ENCODE results near the gene PSMA2. TPM values are rescaled to one million over a fixed set of nuclear protein-coding genes. Genes with fewer than 3 reads are reported as not detected.
A peak's percentile ranks its signal among the peaks of the same experiment; 100 is the strongest.

Gene PSMA2
- total RNA-seq, 2 experiments from 2014 or later: 131 to 154 TPM

- ATAC-seq (no peak), DNase-seq (no peak)
- no peaks in the 10 kb centered on the region for H3K4me1 Mint-ChIP-seq (ENCODE audit: low read depth)
- ChIA-PET POLR2A (no interaction called here), CTCF (interaction anchor here (2.9 kb wide), 1 partner anchor 20 kb away, joined by 10 read pairs; no protein-coding TSS in a partner anchor)
- peaks cover 5% of the 10 kb centered on the region for H3K27me3 Mint-ChIP-seq (ENCODE audit: low read depth)
- H3K4me3 Mint-ChIP-seq: no peak overlapping the region
- H3K9me3 Mint-ChIP-seq (ENCODE audit: insufficient read depth): peaks cover 7% of the 10 kb centered on the region
- no peak overlapping the region for H3K27ac Mint-ChIP-seq
- H3K36me3 Mint-ChIP-seq (ENCODE audit: low read depth): no peaks in the 10 kb centered on the region
Observed at GRCh38 chr7:42960762-42961161, 28.8 kb upstream of the PSMA2 start.

GRCh38 chr7:42959549-42959948, 27.6 kb upstream of the PSMA2 start:
- H3K27me3 Mint-ChIP-seq (ENCODE audit: low read depth): peaks cover 5% of the 10 kb centered on the region
- DNase-seq: no peak
- ChIA-PET POLR2A (no interaction called here), CTCF (interaction anchor here (0.8 to 2.9 kb wide), 2 partner anchors 13 to 19 kb away, joined by 3 to 10 read pairs; no protein-coding TSS in a partner anchor)
- no peak for ATAC-seq
- H3K4me3 Mint-ChIP-seq: no peak overlapping the region
- peaks cover 7% of the 10 kb centered on the region for H3K9me3 Mint-ChIP-seq (ENCODE audit: insufficient read depth)
- H3K4me1 Mint-ChIP-seq (ENCODE audit: low read depth): no peaks in the 10 kb centered on the region
- H3K36me3 Mint-ChIP-seq (ENCODE audit: low read depth): no peaks in the 10 kb centered on the region
- no peak overlapping the region for H3K27ac Mint-ChIP-seq

GRCh38 chr7:42956062-42956461, 24.1 kb upstream of the PSMA2 start:
- Mint-ChIP-seq H3K4me1 (ENCODE audit: low read depth) (no peaks in the 10 kb centered on the region), H3K4me3 (no peak overlapping the region), H3K27me3 (ENCODE audit: low read depth) (no peaks in the 10 kb centered on the region), H3K27ac (no peak overlapping the region), H3K36me3 (ENCODE audit: low read depth) (no peaks in the 10 kb centered on the region), H3K9me3 (ENCODE audit: insufficient read depth) (peaks cover 7% of the 10 kb centered on the region)
- DNase-seq (no peak), ATAC-seq (no peak)
- ChIA-PET POLR2A (no interaction called here), CTCF (no interaction called here)

GRCh38 chr7:42953994-42954393, 22.0 kb upstream of the PSMA2 start:
- POLR2A ChIA-PET: no interaction called here
- no peak overlapping the region for H3K27ac Mint-ChIP-seq
- no peak for ATAC-seq

GRCh38 chr7:42952328-42952727, 20.4 kb upstream of the PSMA2 start:
- CTCF ChIA-PET: no interaction called here
- ATAC-seq: no peak
- Mint-ChIP-seq H3K36me3 (ENCODE audit: low read depth) (no peaks in the 10 kb centered on the region), H3K4me3 (no peak overlapping the region), H3K27ac (no peak overlapping the region), H3K4me1 (ENCODE audit: low read depth) (no peaks in the 10 kb centered on the region), H3K9me3 (ENCODE audit: insufficient read depth) (peaks cover 7% of the 10 kb centered on the region), H3K27me3 (ENCODE audit: low read depth) (no peaks in the 10 kb centered on the region)
- POLR2A ChIA-PET: no interaction called here
- DNase-seq: no peak

More at GRCh38 chr7:42953994-42954393, 22.0 kb upstream of the PSMA2 start:
- CTCF ChIA-PET: interaction anchor here (0.9 to 1.7 kb wide), 2 partner anchors 13 to 78 kb away, joined by 3 to 7 read pairs; no protein-coding TSS in a partner anchor
- Mint-ChIP-seq H3K9me3 (ENCODE audit: insufficient read depth) (peaks cover 7% of the 10 kb centered on the region), H3K36me3 (ENCODE audit: low read depth) (no peaks in the 10 kb centered on the region), H3K4me1 (ENCODE audit: low read depth) (no peaks in the 10 kb centered on the region), H3K27me3 (ENCODE audit: low read depth) (no peaks in the 10 kb centered on the region), H3K4me3 (no peak overlapping the region)
- no peak for DNase-seq

- no peaks in the 10 kb centered on the region for H3K27me3 Mint-ChIP-seq (ENCODE audit: low read depth)
- CTCF ChIA-PET: interaction anchor here (1.7 kb wide), 1 partner anchor 9 kb away, joined by 6 read pairs; no protein-coding TSS in a partner anchor
- H3K27ac Mint-ChIP-seq: no peak overlapping the region
Observed at GRCh38 chr7:42950417-42950816, 18.4 kb upstream of the PSMA2 start.

GRCh38 chr7:42947521-42947920, 15.5 kb upstream of the PSMA2 start:
- POLR2A ChIA-PET: no interaction called here
- ATAC-seq (no peak), DNase-seq (no peak)
- peaks cover 13% of the 10 kb centered on the region for H3K4me1 Mint-ChIP-seq (ENCODE audit: low read depth)
- CTCF ChIA-PET: no interaction called here
- H3K27me3 Mint-ChIP-seq (ENCODE audit: low read depth): no peaks in the 10 kb centered on the region
- no peaks in the 10 kb centered on the region for H3K9me3 Mint-ChIP-seq (ENCODE audit: insufficient read depth)
- H3K27ac Mint-ChIP-seq: no peak overlapping the region
- no peak overlapping the region for H3K4me3 Mint-ChIP-seq
- no peaks in the 10 kb centered on the region for H3K36me3 Mint-ChIP-seq (ENCODE audit: low read depth)

More at GRCh38 chr7:42950417-42950816, 18.4 kb upstream of the PSMA2 start:
- Mint-ChIP-seq H3K4me1 (ENCODE audit: low read depth) (peaks cover 13% of the 10 kb centered on the region), H3K9me3 (ENCODE audit: insufficient read depth) (no peaks in the 10 kb centered on the region), H3K4me3 (no peak overlapping the region), H3K36me3 (ENCODE audit: low read depth) (no peaks in the 10 kb centered on the region)
- no peak for ATAC-seq
- DNase-seq: no peak
- POLR2A ChIA-PET: no interaction called here

- DNase-seq (no peak), ATAC-seq (peak; percentile 14)
- Mint-ChIP-seq H3K27ac (peak overlapping the region; percentile 84), H3K9me3 (ENCODE audit: insufficient read depth) (no peaks in the 10 kb centered on the region), H3K36me3 (ENCODE audit: low read depth) (no peaks in the 10 kb centered on the region), H3K4me1 (ENCODE audit: low read depth) (peaks cover 13% of the 10 kb centered on the region), H3K27me3 (ENCODE audit: low read depth) (no peaks in the 10 kb centered on the region), H3K4me3 (no peak overlapping the region)
- CTCF ChIA-PET: interaction anchor here (0.5 to 2.3 kb wide), 6 partner anchors 12 to 1006 kb away, joined by 3 to 11 read pairs (median 4); partner anchors contain the start of genes MRPL32 and PSMA2
- POLR2A ChIA-PET: interaction anchor here (1.2 to 2.0 kb wide), 2 partner anchors 14 to 20 kb away, joined by 4 to 12 read pairs; partner anchors contain the start of genes MRPL32 and PSMA2
Observed at GRCh38 chr7:42946627-42946950, 14.6 kb upstream of the PSMA2 start.

- H3K36me3 Mint-ChIP-seq (ENCODE audit: low read depth): no peaks in the 10 kb centered on the region
- no peaks in the 10 kb centered on the region for H3K9me3 Mint-ChIP-seq (ENCODE audit: insufficient read depth)
- peak; percentile 78 for ATAC-seq
- peak overlapping the region; percentile 65 for H3K4me3 Mint-ChIP-seq
- peak overlapping the region; percentile 84 for H3K27ac Mint-ChIP-seq
- CTCF ChIA-PET: interaction anchor here (0.5 to 2.3 kb wide), 9 partner anchors 11 to 1005 kb away, joined by 3 to 11 read pairs (median 3); partner anchors contain the start of genes MRPL32 and PSMA2
- H3K27me3 Mint-ChIP-seq (ENCODE audit: low read depth): no peaks in the 10 kb centered on the region
- H3K4me1 Mint-ChIP-seq (ENCODE audit: low read depth): peaks cover 13% of the 10 kb centered on the region
- POLR2A ChIA-PET: interaction anchor here (1.2 to 2.0 kb wide), 2 partner anchors 14 to 20 kb away, joined by 4 to 12 read pairs; partner anchors contain the start of genes MRPL32 and PSMA2
- peak; percentile 32 for DNase-seq
Observed at GRCh38 chr7:42945821-42946626, 14.1 kb upstream of the PSMA2 start.

- DNase-seq: peak; percentile 86
- no peak overlapping the region for H3K4me3 Mint-ChIP-seq
- peak; percentile 77 for ATAC-seq
- no peaks in the 10 kb centered on the region for H3K9me3 Mint-ChIP-seq (ENCODE audit: insufficient read depth)
- peaks cover 16% of the 10 kb centered on the region for H3K4me1 Mint-ChIP-seq (ENCODE audit: low read depth)
- POLR2A ChIA-PET: interaction anchor here (1.0 kb wide), 1 partner anchor 9 kb away, joined by 5 read pairs; the partner anchor contains the start of genes MRPL32 and PSMA2
- CTCF ChIA-PET: interaction anchor here (0.6 to 4.9 kb wide), 25 partner anchors 10 to 485 kb away, joined by 3 to 68 read pairs (median 3); partner anchors contain the start of genes C7orf25, MRPL32 and PSMA2
- H3K27me3 Mint-ChIP-seq (ENCODE audit: low read depth): no peaks in the 10 kb centered on the region
- peaks cover 15% of the 10 kb centered on the region for H3K36me3 Mint-ChIP-seq (ENCODE audit: low read depth)
- no peak overlapping the region for H3K27ac Mint-ChIP-seq
Observed at GRCh38 chr7:42940985-42941847, 9.2 kb upstream of the PSMA2 start.

GRCh38 chr7:42939457-42940240, 7.7 kb upstream of the PSMA2 start:
- H3K4me3 Mint-ChIP-seq: no peak overlapping the region
- CTCF ChIA-PET: interaction anchor here (3.2 to 4.9 kb wide), 2 partner anchors 10 to 323 kb away, joined by 37 to 68 read pairs; partner anchors contain the start of genes MRPL32 and PSMA2

More at GRCh38 chr7:42939457-42940240, 7.7 kb upstream of the PSMA2 start:
- ATAC-seq (no peak), DNase-seq (no peak)
- Mint-ChIP-seq H3K9me3 (ENCODE audit: insufficient read depth) (no peaks in the 10 kb centered on the region), H3K27ac (no peak overlapping the region), H3K36me3 (ENCODE audit: low read depth) (peaks cover 28% of the 10 kb centered on the region), H3K27me3 (ENCODE audit: low read depth) (no peaks in the 10 kb centered on the region), H3K4me1 (ENCODE audit: low read depth) (peaks cover 18% of the 10 kb centered on the region)
- POLR2A ChIA-PET: no interaction called here
